ENCODE measurements around the gene DNAAF1.
A peak's percentile ranks its signal among the peaks of the same experiment; 100 is the strongest.
"Not testable (repeated sequence)": the region's sequence is repeated elsewhere in the genome, so short reads cannot be mapped to it uniquely, and the experiment has no call there.

DNAAF1 gene
- 0 to 0.54 (median 0.10) reads per million in 4 donors for total RNA-seq

- peak; percentile 85 to 96 (median 91) for DNase-seq
Observed at GRCh38 chr16:84144859-84145639, at the start of gene DNAAF1, which contains the start of gene HSDL1. TSS of gene DNAAF1 (plus strand) at chr16:84145308. CDS start at chr16:84145441, 133 bp downstream. TSS of gene HSDL1 (minus strand) at chr16:84145177. CDS start at chr16:84131321, 13,856 bp downstream.

GRCh38 chr16:84095466-84095865 lies 49.6 kb upstream of the DNAAF1 start:
- no peak for DNase-seq

DNA sequence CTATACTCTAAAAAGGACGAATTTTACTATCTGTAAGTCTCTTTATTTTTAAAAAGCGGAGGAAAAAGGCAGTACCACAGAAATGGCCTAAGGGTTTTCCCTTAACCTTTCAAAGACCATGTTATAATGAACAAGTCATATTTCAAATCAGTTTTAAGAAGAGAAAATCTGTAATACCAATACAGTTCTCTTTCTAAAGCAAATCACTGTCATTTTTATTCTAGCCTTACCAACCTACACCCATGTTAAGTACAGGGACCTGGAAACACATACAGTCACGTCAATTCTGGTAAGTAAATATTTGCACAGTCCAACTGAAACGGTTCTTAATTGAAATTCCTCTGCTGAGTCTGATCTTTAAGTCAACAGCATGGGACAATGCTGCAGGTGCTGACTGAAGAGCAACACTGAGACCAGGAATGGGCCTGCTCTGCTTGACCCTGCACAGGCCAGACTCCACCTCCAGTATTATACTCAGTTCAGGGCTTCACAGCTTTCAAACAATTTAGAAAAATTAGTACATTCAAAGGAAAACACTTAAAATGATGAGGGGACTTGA lies 48.6 kb upstream of the DNAAF1 start:
- DNase-seq: no peak

GRCh38 chr16:84098939-84099338 lies 46.2 kb upstream of the DNAAF1 start:
- no peak for DNase-seq

DNA sequence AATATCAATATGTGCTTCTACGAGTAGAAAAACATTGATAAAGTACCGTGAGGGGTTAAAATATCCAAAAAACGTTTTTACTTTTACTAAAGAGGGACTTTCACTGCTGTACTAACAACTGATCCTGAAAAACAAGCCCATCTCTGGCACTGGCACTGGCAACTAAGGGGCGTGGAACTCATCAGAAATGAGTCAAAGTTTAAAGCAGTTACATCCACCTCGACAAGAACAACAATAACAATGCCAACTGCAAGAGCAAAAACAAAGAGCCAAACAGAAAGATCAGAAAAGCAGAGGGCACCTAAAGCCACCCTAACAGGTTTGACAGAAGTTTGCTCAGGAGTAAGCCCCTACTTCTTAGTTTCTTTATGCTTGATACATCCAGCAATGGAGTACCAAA lies 41.4 kb upstream of the DNAAF1 start:
- DNase-seq: no peak

- no peak for DNase-seq
Observed at GRCh38 chr16:84104231-84104630, 40.9 kb upstream of the DNAAF1 start.

GRCh38 chr16:84105301-84105815 lies 39.8 kb upstream of the DNAAF1 start:
- no peak for DNase-seq

DNA sequence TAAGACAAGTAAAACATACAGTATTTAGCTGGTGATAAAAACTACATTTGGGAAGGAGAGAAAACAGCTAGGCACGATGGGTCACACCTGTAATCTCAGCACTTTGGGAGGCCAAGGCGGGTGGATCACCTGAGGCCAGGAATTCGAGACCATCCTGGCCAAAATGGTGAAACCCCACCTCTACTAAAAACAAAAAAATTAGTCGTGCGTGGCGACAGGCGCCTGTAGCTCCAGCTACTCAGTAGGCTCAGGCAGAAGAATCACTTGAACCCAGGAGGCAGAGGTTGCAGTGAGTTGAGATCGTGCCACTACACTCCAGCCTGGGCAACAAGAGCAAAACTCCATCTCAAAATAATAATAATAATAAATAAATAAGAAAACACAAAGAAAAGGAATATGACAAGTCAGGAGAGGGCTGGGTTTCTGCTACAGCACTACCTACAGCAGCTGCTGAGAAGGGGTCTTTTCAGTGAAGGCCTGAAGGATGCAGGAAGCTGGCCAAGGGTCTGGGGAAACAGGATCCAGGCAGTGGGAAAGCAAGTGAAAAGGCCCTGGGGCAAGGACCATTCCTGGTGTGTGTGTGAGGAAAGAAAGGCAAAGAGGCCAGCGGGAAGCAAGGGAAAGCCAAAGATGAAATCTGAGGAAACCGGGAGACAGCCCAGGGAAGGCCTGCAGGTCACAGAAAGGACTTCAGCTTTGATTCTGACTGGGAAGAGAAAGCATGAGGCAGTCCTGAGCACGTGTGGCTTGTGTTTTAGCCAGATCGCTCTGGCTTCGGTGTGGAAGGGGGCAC lies 39.0 kb upstream of the DNAAF1 start:
- no peak for DNase-seq

DNA sequence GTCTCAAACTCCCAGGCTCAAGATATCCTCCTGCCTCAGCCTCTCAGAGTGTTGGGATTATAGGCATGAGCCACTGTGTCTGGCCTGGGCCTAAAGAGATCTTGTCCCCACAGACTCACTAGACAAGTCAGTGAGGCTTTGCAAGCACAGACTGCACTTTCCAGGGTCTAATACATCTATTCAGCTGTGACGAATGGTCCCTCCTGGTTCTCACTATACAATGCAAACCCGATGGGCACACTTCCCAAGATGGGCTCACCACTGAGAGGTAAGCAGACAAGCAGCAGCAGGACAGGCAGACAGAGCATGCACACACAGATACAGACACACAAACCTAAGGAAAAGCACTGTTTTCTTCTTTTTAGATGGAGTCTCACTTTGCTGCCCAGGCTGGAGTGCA lies 37.2 kb upstream of the DNAAF1 start:
- no peak for DNase-seq

DNA sequence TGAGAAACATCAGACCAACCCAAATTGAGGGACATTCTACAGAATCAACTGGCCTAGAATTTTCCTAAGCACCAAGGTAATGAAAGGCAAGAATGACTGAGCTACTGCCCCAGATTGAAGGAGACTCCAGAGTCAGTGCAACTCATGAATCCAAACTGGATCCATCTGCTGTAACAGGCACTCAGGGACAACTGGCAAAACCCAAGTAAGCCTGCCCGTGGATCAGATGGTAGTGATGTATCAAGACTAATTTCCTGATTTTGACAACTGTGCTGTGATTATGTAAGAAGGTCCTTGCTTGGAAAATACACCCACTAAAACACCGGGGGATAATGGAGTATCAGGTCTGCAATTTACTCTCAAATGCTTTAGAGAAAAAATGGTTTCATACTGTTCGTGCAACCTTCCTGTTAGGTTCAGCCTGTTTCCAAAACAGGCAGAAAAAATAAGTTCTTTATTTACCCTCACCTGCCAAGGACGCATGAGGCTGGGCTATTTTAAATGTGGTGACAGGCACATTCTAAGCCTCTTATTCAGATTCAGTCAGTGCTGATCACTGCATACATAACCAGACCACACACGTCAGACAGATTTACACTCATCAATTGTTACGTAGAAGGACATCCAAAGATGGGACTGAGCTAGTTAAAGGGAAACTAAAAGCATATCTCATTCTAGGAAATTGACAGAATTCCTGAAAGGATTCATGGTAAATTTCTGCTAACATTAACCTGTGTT lies 35.3 kb upstream of the DNAAF1 start:
- no peak for DNase-seq

- DNase-seq: no peak
Observed at GRCh38 chr16:84110527-84110926, 34.6 kb upstream of the DNAAF1 start.

DNA sequence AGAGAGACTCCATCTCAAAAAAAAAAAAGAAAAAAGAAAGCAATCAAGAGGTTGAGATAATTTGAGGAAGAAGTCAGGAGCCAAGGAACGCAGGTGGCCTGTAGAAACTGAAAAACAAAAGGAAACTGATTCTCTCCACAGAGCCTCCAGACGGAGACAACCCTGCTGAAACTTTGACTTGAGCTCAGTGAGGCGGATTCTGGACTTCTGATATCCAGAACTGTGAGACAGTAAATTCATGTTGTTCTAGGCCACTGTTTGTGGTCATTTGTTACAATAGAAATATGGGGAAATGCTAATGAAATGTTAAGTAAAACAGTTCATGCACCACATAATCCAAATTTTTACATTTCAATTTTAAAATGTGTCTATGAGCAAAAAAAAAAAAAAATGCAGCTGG lies 33.6 kb upstream of the DNAAF1 start:
- DNase-seq: no peak

DNA sequence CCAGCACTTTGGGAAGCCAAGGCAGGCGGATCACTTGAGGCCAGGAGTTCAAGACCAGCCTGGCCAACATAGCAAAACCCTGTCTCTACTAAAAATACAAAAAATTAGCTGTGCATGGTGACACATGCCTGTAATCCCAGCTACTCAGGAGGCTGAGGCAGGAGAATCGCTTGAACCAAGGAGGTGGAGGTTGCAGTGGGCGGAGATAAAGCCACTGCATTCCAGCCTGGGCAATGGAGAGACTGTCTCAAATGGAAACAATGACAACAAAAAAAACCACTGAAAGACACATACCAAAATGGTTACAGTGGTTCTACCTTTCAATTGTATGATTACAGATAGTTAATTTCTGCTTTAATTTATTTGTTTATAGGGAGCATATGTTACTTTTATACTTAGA lies 33.2 kb upstream of the DNAAF1 start:
- DNase-seq: not testable (repeated sequence)

DNA sequence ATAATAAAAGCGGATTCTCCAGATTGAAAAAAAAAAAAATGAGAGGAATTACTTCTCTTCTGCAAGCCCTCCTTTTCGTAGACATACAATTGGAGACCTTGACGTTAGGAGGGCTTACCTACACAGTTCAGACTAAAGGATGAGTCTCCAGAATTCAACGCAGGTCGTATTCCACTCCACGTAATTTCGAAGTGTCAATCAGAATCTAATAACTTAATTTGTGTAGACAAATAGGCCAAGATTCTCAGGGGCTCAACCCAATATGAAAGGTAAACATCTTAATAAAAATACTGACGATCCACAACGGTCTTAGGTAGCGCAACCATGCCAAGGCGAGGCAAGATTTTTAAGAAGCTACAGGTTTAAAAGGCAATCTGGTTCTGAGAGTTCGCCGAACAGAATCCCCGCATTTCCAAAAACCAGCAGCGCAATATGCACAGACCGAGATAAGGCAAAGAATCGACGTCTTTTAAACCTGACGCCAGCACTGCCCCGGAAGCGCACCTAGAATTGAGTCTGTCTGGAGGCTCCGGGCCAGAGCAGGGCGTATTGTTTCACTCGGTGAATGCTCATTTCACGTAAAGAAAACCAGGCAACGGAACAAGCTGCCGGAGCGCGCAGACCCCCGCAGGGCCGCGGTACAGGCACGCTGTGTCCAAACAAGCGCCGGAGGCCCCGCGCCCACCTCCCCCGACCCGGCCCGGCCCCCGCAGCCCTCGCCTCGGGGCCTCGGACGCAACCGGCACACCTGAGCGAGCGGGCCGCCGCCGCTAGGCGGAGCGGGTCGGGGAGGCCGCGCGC lies 29.0 kb upstream of the DNAAF1 start:
- DNase-seq: peak; percentile 37 to 60 (median 57)

GRCh38 chr16:84116720-84117493 lies 28.2 kb upstream of the DNAAF1 start, which contains the start of gene MBTPS1:
TSS of gene MBTPS1 (minus strand) at chr16:84116942. CDS start at chr16:84101783, 15,159 bp downstream.
- DNase-seq: peak; percentile 95 to 99 (median 97)

DNA sequence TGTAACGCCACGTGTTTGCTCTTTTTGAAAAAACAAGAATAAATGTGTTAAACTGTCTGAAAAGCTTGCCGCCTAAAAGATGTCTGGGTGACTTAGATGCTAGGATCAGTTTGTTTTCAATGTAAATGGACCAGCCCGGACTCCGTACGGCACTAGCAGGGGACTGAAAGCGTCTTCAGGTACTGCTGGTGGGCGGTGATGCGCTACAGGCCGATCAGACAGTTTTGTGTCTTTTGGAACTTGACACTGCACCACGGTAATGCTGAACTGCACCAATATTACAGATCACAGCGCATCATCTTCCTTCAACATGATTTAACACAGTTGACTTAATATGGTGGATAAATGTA lies 27.6 kb upstream of the DNAAF1 start:
- DNase-seq: no peak

- not testable (repeated sequence) for DNase-seq
Observed at GRCh38 chr16:84118315-84118714, 26.8 kb upstream of the DNAAF1 start.

- DNase-seq: no peak
Observed at GRCh38 chr16:84119368-84119767, 25.7 kb upstream of the DNAAF1 start.

DNA sequence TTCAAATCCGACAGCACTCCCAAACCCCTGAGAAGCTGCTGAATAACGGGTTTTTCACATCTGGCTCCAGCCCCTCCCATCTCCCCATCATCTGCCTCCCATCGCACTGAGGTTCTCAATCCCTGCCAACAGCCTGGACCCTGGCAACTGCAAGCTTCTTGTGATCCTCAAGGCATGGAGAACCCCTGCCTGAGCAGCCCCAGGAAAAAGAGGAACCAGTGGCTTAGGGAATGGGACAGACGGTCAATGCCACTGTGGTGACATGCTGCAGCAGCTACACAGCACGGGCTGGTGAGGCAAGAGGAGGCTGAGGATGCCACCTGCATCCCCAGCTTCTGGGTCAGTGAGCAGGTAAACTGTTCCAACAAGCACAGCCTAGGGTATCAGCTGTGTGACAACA lies 25.1 kb upstream of the DNAAF1 start:
- no peak for DNase-seq

GRCh38 chr16:84121007-84121406 lies 24.1 kb upstream of the DNAAF1 start:
- DNase-seq: no peak

Data from T-helper 1 cell (primary cell).